ENCODE data around the gene CST4.
"Not testable (repeated sequence)": the region's sequence is repeated elsewhere in the genome, so short reads cannot be mapped to it uniquely, and the experiment has no call there.

DNA sequence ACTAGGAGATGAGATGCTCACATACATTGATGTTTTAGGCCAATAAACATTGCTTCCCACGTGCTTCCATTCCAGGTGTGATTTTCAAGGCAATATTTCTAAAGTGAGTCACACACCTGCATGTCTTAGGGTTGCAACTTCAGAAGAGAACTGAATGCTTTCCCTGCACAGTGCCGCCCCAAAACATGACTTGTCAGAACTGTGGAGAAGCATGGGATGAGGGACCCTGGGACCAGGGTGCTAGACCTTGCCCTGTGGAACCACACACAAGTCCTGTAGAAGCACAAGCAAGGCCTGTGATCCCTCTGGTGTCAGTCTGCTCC is 53.1 kb downstream of the CST4 start:
- TF ChIP-seq CTCF (IDR thresholded peaks at IDR 0.05; ENCODE audit: extremely low read depth in 1 of 2, insufficient read depth in 1 of 2, low read depth in 1 of 2, low read length in 2 of 2); POLR2A (IDR thresholded peaks at IDR 0.05; ENCODE audit: low read depth, low read length); EZH2 (IDR thresholded peaks at IDR 0.05; ENCODE audit: borderline replicate concordance, low read depth, low read length, severe bottlenecking); FOS (IDR thresholded peaks at IDR 0.05; ENCODE audit: borderline replicate concordance, insufficient read depth, low read length); MYC (IDR thresholded peaks at IDR 0.05; ENCODE audit: low read depth, low read length); POLR2AphosphoS5 (IDR thresholded peaks at IDR 0.05; ENCODE audit: insufficient read depth, low read depth, low read length); JUN (IDR thresholded peaks at IDR 0.05; ENCODE audit: borderline replicate concordance, insufficient read depth, insufficient read length, low read depth); GATA2 (IDR thresholded peaks at IDR 0.05; ENCODE audit: insufficient read depth, insufficient read length, low read depth, low read length): not testable (repeated sequence)
